Transverse colon (tissue), 4 donors: ENCODE results near the gene ITGB1.

Experiments used
- CTCF ChIP-seq, 5 experiments: fragments of 200-600 bp in 3 of 5; fragments of 450-650 bp in 2 of 5; sonication (generic) in 3 of 5; IDR thresholded peaks; 1 replicate in 2 of 5; 2 replicates in 3 of 5; pipeline ENCODE4 v1.5.1; 2016 to 2017; ENCODE audit warnings: antibody characterized with exemption in 5 of 5, inconsistent platforms in 3 of 5, mild to moderate bottlenecking in 2 of 5, moderate library complexity in 1 of 5
- EP300 ChIP-seq: sonication (generic); formaldehyde crosslinking; IDR thresholded peaks from one replicate; pipeline ENCODE4 v1.6.1; 2017; ENCODE audit warnings: antibody characterized with exemption, low read depth
- POLR2A ChIP-seq: fragments of 450-650 bp; IDR thresholded peaks from one replicate; pipeline ENCODE4 v1.6.1; 2016; ENCODE audit warnings: antibody characterized with exemption, mild to moderate bottlenecking, moderate library complexity
- POLR2AphosphoS5 ChIP-seq, 3 donors: sonication (generic); formaldehyde crosslinking; IDR thresholded peaks; one replicate each; pipeline ENCODE4 v1.6.1; 2016; ENCODE audit warnings: antibody characterized with exemption in 3 of 3

GRCh38 chr10:32922170-32922569 lies 35.9 kb downstream of the ITGB1 start:
- TF ChIP-seq POLR2A: no peak
- no peak for TF ChIP-seq CTCF (IDR thresholded peaks at IDR 0.05)
- no peak for TF ChIP-seq POLR2AphosphoS5 (IDR thresholded peaks at IDR 0.05)
- TF ChIP-seq EP300: no peak
